K562 treated with DMSO at 1 percent for 48 hours (cell line): Measurements from ENCODE around the gene EPN3. TPM values are rescaled to one million over a fixed set of nuclear protein-coding genes. Genes with fewer than 3 reads are reported as not detected.

Experiments used
- total RNA-seq: library from RNA; unstranded; fragments of 300-600 nt; gene quantifications from 2 replicates; pipeline ENCODE4 v1.2.3, GENCODE V29; 2022; ENCODE audit warnings: low replicate concordance; ENCODE audit errors: extremely low read depth

The EPN3 gene
- total RNA-seq: not detected in 2 replicates

GRCh38 chr17:50532452-50533024, at the start of gene EPN3:
TSS of gene EPN3 (plus strand) at chr17:50532735. CDS start at chr17:50536557, 3,822 bp downstream.

GRCh38 chr17:50507871-50508572, 24.5 kb upstream of the EPN3 start, which contains the start of gene MYCBPAP:
TSS of gene MYCBPAP (plus strand) at chr17:50508439. CDS start at chr17:50508675, 236 bp downstream.

GRCh38 chr17:50547035-50547735, 14.7 kb downstream of the EPN3 start, which contains the start of gene SPATA20:
TSS of gene SPATA20 (plus strand) at chr17:50547174. CDS start at chr17:50547209, 35 bp downstream.

GRCh38 chr17:50560185-50560824, 27.8 kb downstream of the EPN3 start, which contains the start of gene CACNA1G:
TSS of gene CACNA1G (plus strand) at chr17:50560715. CDS start at chr17:50561460, 745 bp downstream.

Other genes with a start within 250 kb of the EPN3 start
- not detected in 2 replicates for gene XYLT2, start 186.6 kb upstream of the EPN3 start, total RNA-seq
- gene MRPL27, start 159.6 kb upstream of the EPN3 start, total RNA-seq: not detected in 2 replicates
- not detected in 2 replicates for gene EME1, start 159.5 kb upstream of the EPN3 start, total RNA-seq
- not detected in 2 replicates for gene LRRC59, start 135.2 kb upstream of the EPN3 start, total RNA-seq
- gene ACSF2, start 106.5 kb upstream of the EPN3 start, total RNA-seq: not detected in 2 replicates
- not detected in 2 replicates for gene CHAD, start 63.9 kb upstream of the EPN3 start, total RNA-seq
- gene RSAD1, start 53.9 kb upstream of the EPN3 start, total RNA-seq: not detected in 2 replicates
- not detected in 2 replicates for gene MYCBPAP, start 24.3 kb upstream of the EPN3 start, total RNA-seq
- gene SPATA20, start 14.4 kb downstream of the EPN3 start, total RNA-seq: not detected in 2 replicates
- not detected in 2 replicates for gene CACNA1G, start 28.0 kb downstream of the EPN3 start, total RNA-seq
- not detected in 2 replicates for gene ABCC3, start 102.1 kb downstream of the EPN3 start, total RNA-seq
- gene ANKRD40, start 175.2 kb downstream of the EPN3 start, total RNA-seq: not detected in 2 replicates
- not detected in 2 replicates for gene LUC7L3, start 186.9 kb downstream of the EPN3 start, total RNA-seq
- not detected in 2 replicates for gene ANKRD40CL, start 234.8 kb downstream of the EPN3 start, total RNA-seq